Stimulated activated CD4-positive, alpha-beta T cell treated with anti-CD3 and anti-CD28 coated beads, Interleukin-1b, Interleukin-23, amount 100 ng/mL, for 4 hours (primary cell): ENCODE data around the gene ZMAT5.

ENCODE experiments used
- DNase-seq, 2 donors: peaks; one replicate each; pipeline ENCODE4 v3.0.0-alpha.2; 2020; ENCODE audit warnings: low read depth in 2 of 2

ZMAT5 gene, protein sequence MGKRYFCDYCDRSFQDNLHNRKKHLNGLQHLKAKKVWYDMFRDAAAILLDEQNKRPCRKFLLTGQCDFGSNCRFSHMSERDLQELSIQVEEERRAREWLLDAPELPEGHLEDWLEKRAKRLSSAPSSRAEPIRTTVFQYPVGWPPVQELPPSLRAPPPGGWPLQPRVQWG

DNA sequence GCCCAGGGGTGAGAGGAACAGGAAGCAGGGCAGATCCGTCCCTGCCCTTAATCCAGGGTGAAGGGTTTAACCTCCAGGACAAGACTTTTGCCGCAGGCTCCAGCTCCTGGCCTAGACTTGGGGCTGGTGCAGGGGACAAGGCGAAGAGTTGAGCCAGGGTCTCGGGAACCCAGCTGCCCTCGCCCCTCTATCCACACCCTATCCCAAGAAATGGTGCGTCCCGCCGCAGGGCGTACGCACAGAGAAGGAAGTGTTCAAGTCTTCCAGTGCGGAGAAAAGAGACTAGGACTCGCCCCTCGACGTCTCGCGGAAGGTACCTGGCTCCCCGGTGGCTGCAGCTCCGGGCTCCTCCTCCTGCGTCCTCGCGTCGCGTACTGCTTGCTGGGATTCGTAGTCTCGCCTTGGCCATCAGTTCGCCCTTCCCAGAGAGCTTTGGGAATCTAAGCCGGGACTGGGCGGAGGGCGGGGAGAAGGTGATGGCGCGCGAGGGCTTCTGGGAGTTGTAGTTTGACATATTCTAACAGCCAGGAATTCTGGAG, at the start of gene ZMAT5:
TSS of gene ZMAT5 (minus strand) at position 376 of the 539 bp plus-strand sequence. CDS start 18,463 bp downstream, outside the sequence.
- peak; percentile 80 to 84 for DNase-seq

DNA sequence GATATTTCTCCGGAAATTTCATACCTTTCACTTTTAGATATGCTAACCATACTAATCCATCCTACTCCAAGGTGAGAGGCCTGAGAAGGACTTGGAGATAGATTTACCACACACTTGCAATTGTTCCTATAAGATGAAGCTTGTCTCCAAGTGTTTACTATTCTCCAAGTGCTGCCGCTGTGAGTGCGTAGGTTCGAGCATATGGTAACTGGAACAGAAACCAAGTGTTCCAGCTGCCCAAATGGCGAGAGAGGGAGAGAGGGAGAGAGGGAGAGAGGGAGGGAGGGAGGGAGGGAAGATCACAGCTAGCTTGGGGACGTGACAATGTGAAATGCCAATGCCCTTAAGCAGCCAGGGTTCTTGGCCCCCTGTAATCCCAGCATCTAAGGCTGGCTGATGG, 49.7 kb upstream of the ZMAT5 start:
- no peak for DNase-seq

DNA sequence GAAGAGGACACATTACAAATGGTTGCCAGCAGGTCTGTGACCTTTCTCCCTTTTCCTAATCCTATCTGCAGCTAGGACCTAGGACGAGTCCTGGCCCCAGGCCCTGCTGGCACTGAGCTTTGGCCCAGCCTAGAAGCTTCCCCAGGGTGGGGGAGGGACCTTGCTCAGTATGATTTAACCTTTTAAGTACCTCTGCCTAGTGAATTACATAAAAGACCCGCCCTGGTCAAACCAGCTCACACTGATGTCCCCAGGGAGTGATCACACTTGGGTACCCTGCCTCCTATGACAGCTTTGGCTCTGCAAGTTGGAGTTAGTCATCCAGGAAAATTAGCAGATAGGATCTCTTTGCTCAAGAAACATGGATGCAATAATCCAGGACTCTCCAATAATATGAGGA, 49.3 kb upstream of the ZMAT5 start:
- no peak for DNase-seq

DNA sequence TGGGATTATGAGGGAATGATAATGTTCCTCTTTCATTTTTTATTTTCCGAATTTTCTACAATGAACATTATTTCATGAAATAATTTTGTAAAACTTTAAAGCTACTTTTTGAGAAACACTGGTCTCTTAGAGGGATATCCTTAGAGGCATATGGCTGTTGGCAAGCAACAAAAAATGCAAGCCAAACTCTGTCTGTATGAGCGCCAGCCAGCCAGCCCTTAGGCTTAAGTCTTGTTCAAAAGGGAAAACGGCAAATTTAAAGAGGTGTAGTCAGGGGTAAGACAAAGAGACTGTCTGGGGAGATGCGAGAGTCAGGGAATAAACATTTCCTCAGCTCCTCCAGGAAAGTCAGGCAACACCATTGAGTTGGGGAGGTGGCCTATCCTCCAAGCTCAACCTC, 48.8 kb upstream of the ZMAT5 start:
- DNase-seq = no peak

DNA sequence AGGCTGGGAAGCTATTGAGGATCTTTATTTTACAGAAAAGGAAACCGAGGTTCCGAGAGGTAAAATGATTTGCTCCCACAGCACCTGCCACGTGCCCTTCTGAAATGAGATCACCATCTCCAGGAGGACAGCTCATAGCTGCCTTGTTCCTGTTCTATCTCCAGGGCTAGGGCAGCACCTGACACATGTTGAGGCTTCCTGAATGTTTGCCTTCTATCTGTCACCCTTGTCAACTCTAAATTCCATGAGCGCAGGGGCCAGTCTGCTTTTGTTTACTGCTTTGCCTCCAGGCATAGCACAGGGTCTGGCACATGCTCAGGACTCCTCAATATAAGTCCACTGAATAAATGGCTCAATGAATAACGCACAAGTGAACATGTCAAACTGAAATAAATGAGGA, 47.2 kb upstream of the ZMAT5 start:
- no peak for DNase-seq

DNA sequence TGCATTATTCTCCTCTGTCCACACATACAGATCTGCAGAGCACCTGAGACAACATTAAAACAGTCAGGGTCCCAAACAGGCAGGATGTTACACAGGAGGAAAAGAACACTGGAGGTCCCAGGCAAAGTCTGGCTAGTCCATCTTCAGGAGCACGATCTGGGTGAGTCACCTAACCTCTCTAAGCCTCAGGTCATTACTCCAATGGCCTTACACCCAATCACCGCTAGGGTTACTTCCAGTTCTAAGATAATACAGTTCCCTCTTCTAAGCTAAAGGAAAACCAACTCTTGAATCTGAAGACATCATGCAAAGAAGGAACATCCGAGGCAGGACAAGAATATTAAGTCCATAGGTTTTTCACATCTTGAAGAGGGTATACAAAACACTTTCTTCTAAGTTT, 46.8 kb upstream of the ZMAT5 start:
- DNase-seq = no peak

DNA sequence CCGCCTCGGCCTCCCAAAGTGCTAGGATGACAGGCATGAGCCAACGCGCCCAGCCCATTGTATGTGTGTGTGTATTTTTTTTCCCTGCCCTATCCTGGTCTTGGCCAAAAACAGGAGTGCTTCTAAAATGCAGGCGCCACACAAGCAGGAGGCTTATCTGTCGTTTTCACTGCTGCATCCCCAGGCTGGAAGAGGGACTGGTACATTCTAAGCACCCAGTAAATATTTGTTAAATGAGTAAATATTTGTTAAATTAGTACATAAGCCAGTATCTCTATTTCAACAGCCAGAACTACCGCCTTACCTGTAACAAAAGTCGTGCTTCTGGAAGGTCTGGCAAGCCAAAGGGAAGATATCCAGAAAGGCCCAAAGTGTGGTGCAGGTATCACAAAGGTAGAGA, 46.3 kb upstream of the ZMAT5 start:
- DNase-seq = no peak

DNA sequence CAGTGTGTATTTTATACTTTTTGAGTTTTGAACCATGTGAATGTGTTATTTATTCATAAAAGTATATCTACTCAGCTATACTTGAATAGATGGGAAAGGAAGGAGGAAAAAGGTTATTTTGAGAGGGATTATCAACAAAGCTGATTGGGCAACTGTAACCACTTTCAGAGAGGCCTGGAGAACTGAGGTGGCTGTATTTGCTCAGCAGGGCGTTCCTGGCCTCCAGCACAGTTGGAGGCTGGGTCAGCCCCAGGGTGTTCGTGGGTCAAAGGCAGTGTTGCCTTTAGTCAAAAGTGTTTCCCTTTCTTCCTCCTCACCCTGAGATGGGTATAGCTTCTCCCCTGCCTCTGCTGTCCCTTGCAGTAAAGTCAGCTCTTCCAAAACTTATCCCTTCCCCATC, 44.6 kb upstream of the ZMAT5 start:
- DNase-seq = no peak

DNA sequence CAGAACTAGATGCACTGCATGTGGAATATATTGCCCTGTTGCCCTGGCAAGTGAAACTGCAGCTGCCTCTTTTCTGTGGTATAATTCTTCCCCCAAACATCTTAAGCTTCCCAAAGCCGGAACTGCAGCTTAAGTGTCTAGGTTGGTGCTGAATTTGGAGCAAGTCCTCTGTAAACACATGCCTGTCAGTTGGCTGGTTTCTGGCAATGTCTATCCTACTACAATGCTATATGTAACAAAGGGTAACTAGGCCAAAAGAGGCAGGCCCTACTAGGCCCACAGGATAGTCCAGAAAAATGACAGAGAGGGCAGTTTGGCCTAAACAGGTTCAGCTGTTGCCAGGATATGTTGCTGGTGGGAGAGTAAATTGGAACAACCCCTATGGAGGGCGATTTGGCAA, 43.4 kb upstream of the ZMAT5 start:
- DNase-seq = no peak

DNA sequence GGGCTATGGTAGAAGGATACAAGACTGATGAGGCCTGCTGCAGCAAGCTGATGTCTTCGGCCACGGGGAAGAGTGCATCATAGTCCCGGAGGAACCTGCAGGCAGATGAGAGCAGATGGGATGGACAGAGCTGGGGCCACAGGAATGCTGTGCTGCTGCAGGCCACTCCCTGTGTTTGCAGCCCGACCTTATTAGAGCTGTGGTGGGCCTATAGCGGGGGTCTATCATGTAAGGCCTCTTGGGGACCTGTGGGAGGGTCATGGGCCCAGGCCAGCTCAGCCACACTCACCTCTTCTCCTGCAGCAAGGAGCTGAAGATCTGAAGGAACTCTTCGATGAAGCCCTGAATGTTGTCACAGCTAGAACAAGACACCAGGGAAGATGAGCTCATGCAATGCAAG, 39.4 kb upstream of the ZMAT5 start:
- DNase-seq = no peak

DNA sequence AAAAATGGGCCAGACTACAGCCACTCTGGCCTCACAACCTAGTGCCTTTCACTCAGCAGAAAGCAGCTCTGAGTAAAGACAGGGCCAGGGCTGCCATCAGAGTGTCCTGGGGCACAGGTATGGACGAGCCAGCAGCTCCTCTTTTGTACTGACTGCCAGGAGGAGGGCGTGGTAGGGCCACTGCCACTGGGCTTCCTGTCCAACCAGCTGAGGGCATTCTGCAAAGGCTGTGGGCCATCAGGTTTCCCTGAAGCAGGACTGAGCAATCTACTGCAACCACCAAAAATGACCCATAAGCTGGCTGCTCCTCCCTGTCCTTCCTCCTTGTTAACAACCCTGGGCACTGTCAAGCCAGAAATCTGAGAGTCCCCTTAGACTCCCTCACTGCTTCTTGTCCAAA, 38.2 kb upstream of the ZMAT5 start:
- DNase-seq = no peak

DNA sequence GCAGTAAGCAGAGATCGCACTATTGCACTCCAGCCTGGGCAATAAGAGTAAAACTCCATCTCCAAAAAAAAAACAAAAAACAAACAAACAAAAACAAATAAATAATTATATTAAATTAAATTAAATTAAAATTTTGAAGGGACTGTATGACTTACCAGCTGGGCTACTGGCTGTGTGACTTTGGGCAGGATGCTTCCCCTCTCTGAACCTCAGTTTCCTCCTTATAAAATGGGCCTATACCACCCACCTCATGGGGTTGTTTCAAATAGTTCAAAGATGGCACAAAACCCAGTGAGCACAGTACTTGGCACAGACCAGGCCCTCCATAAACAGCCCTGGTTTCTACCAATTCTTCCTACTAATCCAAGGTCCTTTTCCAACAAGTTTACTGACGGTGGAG, 36.4 kb upstream of the ZMAT5 start:
- no peak for DNase-seq

DNA sequence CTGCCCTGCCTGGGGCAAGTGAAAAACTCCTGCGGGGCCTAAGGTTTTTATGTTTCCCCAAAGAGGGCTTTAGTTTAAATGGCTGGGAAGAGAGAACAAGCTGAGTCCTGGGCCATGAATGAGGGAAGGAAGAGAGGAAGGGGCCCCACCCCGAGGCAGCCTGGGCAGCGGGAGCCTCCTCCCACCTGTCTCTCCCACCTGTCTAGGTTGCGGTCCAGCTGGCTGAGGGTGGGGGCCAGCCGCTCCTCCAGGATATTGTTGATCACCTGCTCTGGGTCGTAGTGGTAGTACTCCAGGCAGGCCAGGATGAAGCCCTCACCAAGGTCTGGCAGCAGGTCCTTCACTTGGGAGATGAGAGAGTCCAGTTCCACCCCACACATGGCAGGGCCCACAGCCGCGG, 35.0 kb upstream of the ZMAT5 start:
- no peak for DNase-seq

DNA sequence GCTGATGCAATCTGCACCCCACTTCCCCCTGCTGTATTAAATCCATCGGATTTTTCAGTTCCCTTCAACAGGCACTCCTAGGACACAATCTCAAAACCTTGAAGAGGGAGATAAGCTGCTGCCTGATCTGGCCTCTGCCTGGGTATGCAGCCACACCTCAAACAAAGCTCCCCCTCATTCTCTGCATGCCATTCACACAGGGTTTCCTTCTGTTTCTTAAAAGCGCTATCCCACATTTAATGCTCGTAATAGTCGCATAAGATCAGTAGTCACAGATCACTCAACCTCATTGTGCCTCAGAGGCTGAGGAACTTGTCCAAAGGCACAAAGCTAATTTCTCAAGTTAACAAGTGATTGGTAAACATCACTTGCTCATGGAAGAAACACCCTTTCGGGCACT, 34.3 kb upstream of the ZMAT5 start:
- no peak for DNase-seq

DNA sequence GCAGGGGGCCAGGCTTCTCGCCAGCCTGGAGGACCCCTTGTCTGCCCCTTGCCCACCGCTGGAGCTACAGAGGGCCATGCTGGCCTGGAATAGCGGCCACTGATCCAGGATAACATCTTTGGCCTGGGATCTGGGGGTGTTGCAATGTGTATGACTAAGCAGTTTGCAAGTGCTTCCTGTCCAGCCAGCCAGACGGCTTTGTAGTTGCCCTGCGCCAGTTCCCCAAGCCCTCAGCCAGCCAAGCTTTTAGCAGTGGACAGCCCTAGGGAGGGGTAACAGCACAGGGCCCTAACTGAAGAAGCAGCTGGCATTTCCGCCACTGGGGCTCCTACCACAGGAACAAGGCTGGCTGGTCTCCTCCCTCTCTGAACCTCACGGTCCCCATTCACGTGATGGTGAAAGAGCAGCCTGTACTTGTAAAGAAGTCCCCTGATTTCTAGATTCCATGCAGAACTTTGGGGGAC, 32.4 kb upstream of the ZMAT5 start:
- no peak for DNase-seq

DNA sequence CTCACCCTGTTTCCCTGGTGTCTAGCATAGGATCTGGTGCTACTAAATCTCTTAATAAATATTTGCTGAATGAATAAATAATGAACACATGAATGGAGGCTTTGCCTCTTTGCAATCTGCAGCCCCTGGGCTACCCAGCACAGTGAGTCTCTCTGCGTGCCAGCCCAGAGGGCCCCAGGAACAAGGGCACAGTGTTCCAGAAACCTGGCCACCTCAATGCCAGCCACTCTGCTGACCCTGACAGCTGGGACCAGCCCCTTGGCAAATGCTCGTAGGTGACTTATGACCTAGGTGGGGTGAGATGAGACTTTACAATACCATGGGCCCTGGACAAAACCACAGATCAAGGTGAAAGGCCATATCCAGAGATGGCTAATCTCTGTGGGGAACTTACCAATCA, 32.0 kb upstream of the ZMAT5 start:
- DNase-seq = no peak

DNA sequence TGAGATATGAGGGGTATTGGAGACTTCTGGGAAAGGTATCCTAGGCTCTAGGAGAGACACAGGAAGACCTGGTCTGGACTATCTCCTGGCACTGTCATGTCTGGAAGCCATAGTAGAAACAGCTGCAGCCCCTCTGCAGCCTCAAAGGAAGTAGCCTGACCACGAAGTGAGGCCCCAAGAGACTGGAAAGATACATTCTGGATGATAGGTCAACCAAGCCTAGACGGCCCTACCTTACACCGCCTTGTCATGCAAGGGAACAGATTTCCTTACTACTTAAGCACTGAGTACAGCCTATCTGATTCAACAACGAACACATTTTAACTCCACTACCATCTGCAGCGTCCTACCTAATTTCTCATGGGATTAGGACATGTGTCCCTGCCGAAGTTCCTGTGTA, 31.5 kb upstream of the ZMAT5 start:
- no peak for DNase-seq

DNA sequence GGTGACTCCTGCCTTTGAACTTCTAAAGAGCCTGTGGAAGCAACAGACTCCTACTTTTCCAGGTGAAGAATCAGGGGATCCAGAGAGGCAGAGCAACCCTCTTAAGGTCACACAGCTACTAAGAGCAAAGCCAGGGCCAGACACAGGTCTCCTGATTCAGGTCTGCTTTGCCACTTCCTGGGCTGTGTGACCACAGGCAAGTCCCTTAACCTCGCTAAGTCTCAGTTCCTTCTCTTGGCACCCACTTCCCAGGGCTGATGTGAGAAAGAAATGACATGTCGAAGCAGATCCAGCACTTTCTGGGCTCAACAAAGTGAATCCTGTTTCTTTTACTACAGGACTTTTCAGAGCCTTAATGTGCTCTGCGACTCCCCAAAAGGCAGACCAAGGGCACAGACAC, 30.5 kb upstream of the ZMAT5 start:
- DNase-seq = no peak

DNA sequence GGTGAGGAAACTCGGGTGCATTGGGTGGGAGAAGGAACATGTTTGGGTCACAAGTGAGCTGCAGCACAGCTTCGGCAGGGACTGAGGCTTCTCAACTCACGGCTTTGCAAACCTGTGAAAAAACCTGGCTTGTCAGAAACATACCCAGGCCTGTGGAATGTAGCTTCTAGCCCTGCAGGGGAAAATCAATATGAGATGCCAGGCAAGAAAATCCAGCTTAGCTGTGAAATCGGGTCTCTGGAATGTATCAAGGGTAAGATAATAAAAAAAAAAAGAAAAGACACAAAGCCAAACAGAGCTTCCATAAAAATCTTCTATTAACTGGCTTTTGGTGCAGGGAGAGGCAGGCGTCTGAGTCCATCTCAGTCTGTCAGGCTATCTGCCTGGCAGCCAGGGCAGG, 28.9 kb upstream of the ZMAT5 start:
- DNase-seq = no peak

DNA sequence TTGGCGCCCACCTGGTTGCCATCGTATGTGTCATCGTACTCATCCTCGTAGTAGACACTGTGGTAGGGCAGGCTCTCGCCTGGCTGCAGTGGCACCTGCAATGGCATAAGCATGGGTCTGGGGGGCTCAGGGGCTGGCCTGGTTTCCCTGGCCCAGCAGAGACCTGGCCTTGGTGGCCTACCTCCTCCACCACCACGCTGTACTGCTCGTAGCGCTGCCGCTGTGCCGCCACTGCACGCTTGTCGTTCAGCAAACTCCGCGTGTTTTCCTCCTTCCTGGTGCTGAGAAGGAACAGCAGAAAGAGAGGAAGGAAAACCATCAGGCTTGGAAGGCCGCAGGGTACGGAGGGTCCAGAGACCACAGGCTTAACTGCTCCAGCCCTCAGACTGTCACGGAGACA, 26.6 kb upstream of the ZMAT5 start:
- no peak for DNase-seq

DNA sequence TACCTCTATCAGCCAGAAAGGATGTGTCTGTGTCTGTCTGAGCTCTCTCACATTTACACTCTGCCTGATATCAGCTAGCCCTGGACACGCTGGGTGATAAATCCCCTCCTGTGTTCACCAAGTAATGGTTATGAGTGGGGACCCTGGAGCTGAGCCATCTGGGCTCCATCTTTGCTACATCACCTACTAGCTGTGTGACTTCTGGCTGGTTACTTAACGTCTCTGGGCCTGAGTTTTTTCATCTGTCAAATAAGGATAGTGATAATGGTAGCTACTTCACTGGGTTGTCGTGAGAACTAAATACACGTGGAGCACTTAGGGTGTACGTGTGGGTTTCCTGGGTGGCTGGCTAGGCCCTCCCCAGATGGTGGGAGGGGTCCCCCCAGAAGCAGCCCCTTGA, 23.3 kb upstream of the ZMAT5 start:
- DNase-seq = no peak

DNA sequence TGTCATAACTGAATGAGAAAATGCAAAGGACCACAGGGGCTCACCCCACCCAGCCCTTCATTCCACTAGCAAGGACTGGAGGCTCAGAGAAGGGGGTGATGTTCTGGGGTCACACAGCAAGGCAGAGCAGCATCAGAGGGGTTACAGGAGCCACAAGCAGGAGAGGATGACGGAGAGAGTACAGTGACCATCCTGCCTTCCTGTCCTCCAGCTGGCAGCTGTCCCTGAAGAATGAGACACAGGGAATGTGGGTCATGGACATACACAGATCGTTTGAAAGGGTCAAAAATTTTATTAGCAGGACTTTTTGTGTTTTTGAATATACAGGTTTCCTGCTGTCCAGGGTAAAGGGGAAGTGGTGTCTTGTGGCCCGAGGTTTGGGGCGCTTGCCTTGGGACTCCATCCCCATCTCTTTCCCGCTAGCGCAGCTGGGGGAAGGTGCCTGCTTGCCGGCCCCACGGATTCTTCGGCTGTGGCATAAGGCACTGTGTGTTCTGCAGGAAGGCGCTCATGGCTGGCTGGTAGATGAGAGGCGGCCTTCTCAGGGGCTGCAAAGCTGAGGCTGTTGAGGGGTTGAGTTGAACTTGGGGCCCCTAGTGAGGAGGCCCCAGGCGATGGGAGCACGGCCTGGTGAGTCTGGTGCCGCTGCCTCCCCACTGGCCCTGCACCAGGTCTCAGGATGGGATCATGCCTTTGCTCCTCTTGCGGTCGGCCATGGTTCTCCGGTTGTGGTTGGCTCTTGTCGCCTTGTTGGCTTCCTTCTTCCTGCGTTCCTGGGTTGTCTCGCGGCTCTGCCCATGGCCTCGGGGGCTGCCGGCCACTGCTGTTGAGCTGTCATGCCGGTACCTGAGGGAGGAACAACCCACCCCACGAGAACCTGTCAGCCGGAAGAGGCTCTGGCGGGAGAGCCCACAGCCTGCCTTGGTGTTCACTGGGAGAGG, 21.8 kb upstream of the ZMAT5 start:
- DNase-seq = no peak

DNA sequence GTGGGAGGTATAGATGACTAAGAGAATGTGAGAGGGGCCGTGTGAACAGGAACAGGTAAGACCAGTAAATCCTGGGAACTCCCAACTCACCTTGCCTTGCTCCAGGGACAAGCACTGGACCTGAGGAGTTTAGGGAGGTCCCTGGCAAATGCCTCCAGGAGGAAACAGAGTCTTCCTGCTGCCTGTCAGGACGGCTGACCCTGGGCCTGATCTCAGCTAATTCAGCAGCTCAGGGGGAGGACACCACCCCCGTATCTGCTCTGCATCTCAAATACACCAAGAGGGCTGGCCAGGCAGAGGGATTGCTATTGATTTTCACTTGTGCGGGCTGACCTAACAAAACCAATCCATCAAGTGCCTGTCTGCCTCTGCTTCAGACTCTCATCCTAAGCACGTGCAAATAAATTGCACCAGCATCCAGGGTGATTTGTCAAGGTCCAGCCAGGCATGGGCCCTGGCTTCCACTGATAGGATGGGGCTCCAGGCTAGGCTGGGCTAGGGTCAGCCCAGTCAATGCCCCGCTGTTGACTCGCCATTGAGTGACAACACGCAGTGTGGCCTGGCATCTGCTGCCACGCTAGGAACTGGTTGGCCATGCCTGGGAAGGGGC, 20.7 kb upstream of the ZMAT5 start:
- DNase-seq = no peak
